Hepatocyte (in vitro differentiated cells): Measurements from ENCODE around the gene HIP1R. TPM values are rescaled to one million over a fixed set of nuclear protein-coding genes. Genes with fewer than 3 reads are reported as not detected.

Source experiments
- DNase-seq: peaks from one replicate; pipeline ENCODE4 v3.0.0-alpha.2; 2016; ENCODE audit warnings: low spot score
- H2AFZ ChIP-seq: fragments of 200-600 bp; sonication (generic); 2 replicates; pipeline ENCODE4 v1.6.0; 2016; ENCODE audit warnings: antibody characterized with exemption, mild to moderate bottlenecking
- H3K27ac ChIP-seq: fragments of 200-600 bp; sonication (generic); 2 replicates; pipeline ENCODE4 v1.5.1; 2016; ENCODE audit warnings: mild to moderate bottlenecking
- H3K27me3 ChIP-seq: fragments of 200-600 bp; sonication (generic); 2 replicates; pipeline ENCODE4 v1.6.1; 2016
- H3K36me3 ChIP-seq: fragments of 200-600 bp; sonication (generic); replicated peaks from 2 replicates; pipeline ENCODE4 v1.5.1; 2016; ENCODE audit warnings: low read depth; ENCODE audit not compliant: insufficient read depth
- H3K4me1 ChIP-seq: fragments of 200-600 bp; sonication (generic); 2 replicates; pipeline ENCODE4 v1.5.1; 2016; ENCODE audit warnings: mild to moderate bottlenecking, moderate library complexity; ENCODE audit not compliant: insufficient read depth
- H3K4me2 ChIP-seq: fragments of 200-600 bp; sonication (generic); 2 replicates; pipeline ENCODE4 v1.6.0; 2016
- H3K4me3 ChIP-seq: fragments of 200-600 bp; sonication (generic); 2 replicates; pipeline ENCODE4 v1.5.1; 2016; ENCODE audit warnings: mild to moderate bottlenecking
- H3K79me2 ChIP-seq: fragments of 200-600 bp; sonication (generic); 2 replicates; pipeline ENCODE4 v1.6.0; 2017; ENCODE audit warnings: mild to moderate bottlenecking
- H3K9me2 ChIP-seq: fragments of 200-600 bp; sonication (generic); replicated peaks from 2 replicates; pipeline ENCODE4 v1.6.0; 2017; ENCODE audit warnings: mild to moderate bottlenecking; ENCODE audit not compliant: insufficient read depth
- H3K9me3 ChIP-seq: fragments of 200-600 bp; sonication (generic); 2 replicates; pipeline ENCODE4 v1.5.1; 2016; ENCODE audit warnings: low read depth, mild to moderate bottlenecking
- H4K20me1 ChIP-seq: fragments of 200-600 bp; sonication (generic); 2 replicates; pipeline ENCODE4 v1.6.0; 2016; ENCODE audit warnings: mild to moderate bottlenecking; ENCODE audit not compliant: insufficient read depth, poor library complexity, severe bottlenecking
- CTCF ChIP-seq: fragments of 200-600 bp; sonication (generic); IDR thresholded peaks from 2 replicates; pipeline ENCODE4 v1.5.1; 2016; ENCODE audit warnings: antibody characterized with exemption, mild to moderate bottlenecking; ENCODE audit not compliant: poor library complexity
- EZH2 ChIP-seq: fragments of 200-600 bp; sonication (generic); IDR thresholded peaks from 2 replicates; pipeline ENCODE4 v1.6.1; 2016; ENCODE audit warnings: antibody characterized with exemption, mild to moderate bottlenecking, borderline replicate concordance
- EZH2phosphoT487 ChIP-seq: fragments of 200-600 bp; sonication (generic); IDR thresholded peaks from one replicate; pipeline ENCODE4 v1.6.1; 2018; ENCODE audit warnings: antibody characterized with exemption, mild to moderate bottlenecking, low read depth, moderate library complexity; ENCODE audit not compliant: unreplicated experiment, severe bottlenecking
- WGBS: methylation state at CpG from one replicate; pipeline ENCODE4 v1.1.6; 2016; ENCODE audit warnings: low lambda C conversion rate; ENCODE audit errors: missing lambda C conversion rate; 5-methylcytosine and 5-hydroxymethylcytosine counted together
- polyA plus RNA-seq: library from polyadenylated mRNA; unstranded; fragments of >200 nt; fragmentation: Nextera tagmentation; extraction: Ambion mirVana; gene quantifications from 2 replicates; pipeline ENCODE4 v1.2.1, GENCODE V29; 2016
- total RNA-seq: library from RNA; depleted of rRNA; stranded (reverse); fragments of >200 nt; gene quantifications from 2 replicates; pipeline ENCODE4 v1.2.3, GENCODE V29; 2014

Gene HIP1R
- total and polyA plus RNA-seq, 2 experiments from 2014 or later, result 31.8 to 44.3 TPM

GRCh38 chr12:122878780-122879612, 43.7 kb downstream of the HIP1R start:
- peaks cover 99% of the 10 kb centered on the region for H3K79me2 ChIP-seq
- no peak overlapping the region for H3K27ac ChIP-seq
- H3K27me3 ChIP-seq, result no peaks in the 10 kb centered on the region
- no peaks in the 10 kb centered on the region for H3K36me3 ChIP-seq
- no peaks in the 10 kb centered on the region for H3K9me2 ChIP-seq
- peaks cover 75% of the 10 kb centered on the region for H4K20me1 ChIP-seq
- peaks cover 22% of the 10 kb centered on the region for H3K4me1 ChIP-seq
- TF ChIP-seq EZH2 (no peak), CTCF (no peak), EZH2phosphoT487 (no peak)
- no peak overlapping the region for H2AFZ ChIP-seq
- 88% methylated on average over 17 of the region's 17 CpGs for WGBS
- no peak overlapping the region for H3K4me2 ChIP-seq
- no peak overlapping the region for H3K4me3 ChIP-seq
- DNase-seq, result no peak
- H3K9me3 ChIP-seq, result no peaks in the 10 kb centered on the region

GRCh38 chr12:122880155-122880667, 45.0 kb downstream of the HIP1R start:
- 65% methylated on average over 10 of the region's 10 CpGs for WGBS
- Histone ChIP-seq H3K79me2 (peaks cover 99% of the 10 kb centered on the region), H3K4me3 (no peak overlapping the region), H3K27ac (peak overlapping the region; percentile 77), H3K4me2 (peak overlapping the region; percentile 34), H3K9me2 (no peaks in the 10 kb centered on the region), H3K9me3 (no peaks in the 10 kb centered on the region), H3K27me3 (no peaks in the 10 kb centered on the region), H4K20me1 (peaks cover 85% of the 10 kb centered on the region), H3K4me1 (peaks cover 28% of the 10 kb centered on the region), H3K36me3 (no peaks in the 10 kb centered on the region), H2AFZ (no peak overlapping the region)
- no peak for DNase-seq
- TF ChIP-seq CTCF, result no peak
- no peak for TF ChIP-seq EZH2
- no peak for TF ChIP-seq EZH2phosphoT487

GRCh38 chr12:122880668-122881067, 45.4 kb downstream of the HIP1R start:
- no peaks in the 10 kb centered on the region for H3K27me3 ChIP-seq
- H3K4me1 ChIP-seq, result peaks cover 25% of the 10 kb centered on the region
- DNase-seq, result no peak
- H3K4me3 ChIP-seq, result no peak overlapping the region
- TF ChIP-seq CTCF (peak; percentile 48), EZH2 (no peak)
- H3K9me3 ChIP-seq, result no peaks in the 10 kb centered on the region
- H3K4me2 ChIP-seq, result peak overlapping the region; percentile 34
- H4K20me1 ChIP-seq, result peaks cover 82% of the 10 kb centered on the region
- no peaks in the 10 kb centered on the region for H3K9me2 ChIP-seq
- 53% methylated on average over 8 of the region's 8 CpGs for WGBS
- H3K79me2 ChIP-seq, result peaks cover 97% of the 10 kb centered on the region
- H2AFZ ChIP-seq, result no peak overlapping the region
- H3K36me3 ChIP-seq, result no peaks in the 10 kb centered on the region
- H3K27ac ChIP-seq, result peak overlapping the region; percentile 77
